ENCODE results near the gene ANKRD16. TPM values are rescaled to one million over a fixed set of nuclear protein-coding genes. Genes with fewer than 3 reads are reported as not detected.

ANKRD16 gene
- polyA plus RNA-seq, 4 donors, result 9.2 to 10.7 (median 9.8) TPM

GRCh38 chr10:5904227-5904626 is 14.5 kb upstream of the ANKRD16 start:
- no peak for DNase-seq (ENCODE audit: low read depth in 4 of 4, low spot score in 3 of 4)

GRCh38 chr10:5903563-5903962 is 13.9 kb upstream of the ANKRD16 start:
- DNase-seq (ENCODE audit: low read depth in 4 of 4, low spot score in 3 of 4), result no peak

- no peak for DNase-seq (ENCODE audit: low read depth in 4 of 4, low spot score in 3 of 4)
Measured at GRCh38 chr10:5902511-5903274, 13.0 kb upstream of the ANKRD16 start.

- DNase-seq (ENCODE audit: low read depth in 4 of 4, low spot score in 3 of 4), result no peak
Measured at GRCh38 chr10:5900247-5900646, 10.6 kb upstream of the ANKRD16 start.

GRCh38 chr10:5898163-5898562 is 8.5 kb upstream of the ANKRD16 start:
- DNase-seq (ENCODE audit: low read depth in 4 of 4, low spot score in 3 of 4), result no peak

- no peak for DNase-seq (ENCODE audit: low read depth in 4 of 4, low spot score in 3 of 4)
Measured at GRCh38 chr10:5897504-5897903, 7.8 kb upstream of the ANKRD16 start.

GRCh38 chr10:5897053-5897340 is 7.3 kb upstream of the ANKRD16 start:
- DNase-seq (ENCODE audit: low read depth in 4 of 4, low spot score in 3 of 4), result no peak

GRCh38 chr10:5896208-5897052 is 6.7 kb upstream of the ANKRD16 start:
- no peak for DNase-seq (ENCODE audit: low read depth in 4 of 4, low spot score in 3 of 4)

GRCh38 chr10:5895804-5896203 is 6.1 kb upstream of the ANKRD16 start:
- no peak for DNase-seq (ENCODE audit: low read depth in 4 of 4, low spot score in 3 of 4)

- DNase-seq (ENCODE audit: low read depth in 4 of 4, low spot score in 3 of 4), result no peak
Measured at GRCh38 chr10:5895365-5895764, 5.7 kb upstream of the ANKRD16 start.

GRCh38 chr10:5894873-5895272 is 5.2 kb upstream of the ANKRD16 start:
- no peak for DNase-seq (ENCODE audit: low read depth in 4 of 4, low spot score in 3 of 4)

- DNase-seq (ENCODE audit: low read depth in 4 of 4, low spot score in 3 of 4), result no peak
Measured at GRCh38 chr10:5894403-5894802, 4.7 kb upstream of the ANKRD16 start.

GRCh38 chr10:5893321-5893720 is 3.6 kb upstream of the ANKRD16 start:
- no peak for DNase-seq (ENCODE audit: low read depth in 4 of 4, low spot score in 3 of 4)

- no peak for DNase-seq (ENCODE audit: low read depth in 4 of 4, low spot score in 3 of 4)
Measured at GRCh38 chr10:5892007-5892406, 2.3 kb upstream of the ANKRD16 start.

- DNase-seq (ENCODE audit: low read depth in 4 of 4, low spot score in 3 of 4), result no peak
Measured at GRCh38 chr10:5891009-5891408, 1.3 kb upstream of the ANKRD16 start.

- no peak for DNase-seq (ENCODE audit: low read depth in 4 of 4, low spot score in 3 of 4)
Measured at GRCh38 chr10:5890452-5890915, 791 bp upstream of the ANKRD16 start.

- DNase-seq (ENCODE audit: low read depth in 4 of 4, low spot score in 3 of 4), result peak in 1 of 4 donors; percentile 10
Measured at GRCh38 chr10:5888843-5889623, 660 bp downstream of the ANKRD16 start.

- no peak for DNase-seq (ENCODE audit: low read depth in 4 of 4, low spot score in 3 of 4)
Measured at GRCh38 chr10:5888351-5888750, 1.3 kb downstream of the ANKRD16 start.

- DNase-seq (ENCODE audit: low read depth in 4 of 4, low spot score in 3 of 4), result no peak
Measured at GRCh38 chr10:5887641-5888040, 2.1 kb downstream of the ANKRD16 start.

GRCh38 chr10:5887029-5887428 is 2.7 kb downstream of the ANKRD16 start:
- DNase-seq (ENCODE audit: low read depth in 4 of 4, low spot score in 3 of 4), result no peak

- no peak for DNase-seq (ENCODE audit: low read depth in 4 of 4, low spot score in 3 of 4)
Measured at GRCh38 chr10:5885619-5886018, 4.1 kb downstream of the ANKRD16 start.
